HepG2 (cell line): ENCODE measurements around the gene XCL2. TPM values are rescaled to one million over a fixed set of nuclear protein-coding genes. Genes with fewer than 3 reads are reported as not detected.

Experiments used
- BCL6 ChIP-seq: IDR thresholded peaks from 2 replicates; pipeline ENCODE4 v1.6.1; 2016; ENCODE audit warnings: missing genetic modification reagents, missing compliant biosample characterization
- FOXK2 ChIP-seq: fragments of 450-650 bp; IDR thresholded peaks from 2 replicates; pipeline ENCODE4 v1.6.1; 2016
- FOXP1 ChIP-seq, 2 experiments: fragments of 450-650 bp in 1 of 2; IDR thresholded peaks; 2 replicates each; pipeline ENCODE4 v1.6.1; 2017 to 2018; ENCODE audit warnings: antibody characterized with exemption in 1 of 2
- REL ChIP-seq: sonication (generic); formaldehyde crosslinking; conservative IDR thresholded peaks from 2 replicates; pipeline ENCODE4 v1.8.0; 2022; ENCODE audit warnings: mild to moderate bottlenecking, missing genetic modification reagents, moderate library complexity
- SMYD3 ChIP-seq: sonication (generic); formaldehyde crosslinking; IDR thresholded peaks from 2 replicates; pipeline ENCODE4 v1.8.1; 2023; ENCODE audit warnings: mild to moderate bottlenecking, missing genetic modification reagents
- SNAPC2 ChIP-seq: sonication (generic); formaldehyde crosslinking; IDR thresholded peaks from 2 replicates; pipeline ENCODE4 v1.8.1; 2022; ENCODE audit warnings: mild to moderate bottlenecking, missing genetic modification reagents
- SOX13 ChIP-seq, 3 experiments: fragments of 450-650 bp in 1 of 3; sonication (generic) in 1 of 3; formaldehyde crosslinking in 1 of 3; IDR thresholded peaks in 2 of 3; conservative IDR thresholded peaks in 1 of 3; 2 replicates each; pipeline versions ENCODE4 v1.5.0 to v1.6.1; 2016 to 2020; ENCODE audit warnings: antibody characterized with exemption in 1 of 3, mild to moderate bottlenecking in 1 of 3, missing compliant biosample characterization in 1 of 3, missing genetic modification reagents in 1 of 3, moderate library complexity in 1 of 3
- TBX3 ChIP-seq: fragments of 450-650 bp; IDR thresholded peaks from 2 replicates; pipeline ENCODE4 v1.6.1; 2017; ENCODE audit warnings: antibody characterized with exemption, mild to moderate bottlenecking, inconsistent platforms, borderline replicate concordance
- ZBTB20 ChIP-seq: sonication (generic); formaldehyde crosslinking; IDR thresholded peaks from 2 replicates; pipeline ENCODE4 v1.8.1; 2023; ENCODE audit warnings: missing genetic modification reagents, low read depth, mild to moderate bottlenecking, borderline replicate concordance
- ZBTB21 ChIP-seq: sonication (generic); formaldehyde crosslinking; IDR thresholded peaks from 2 replicates; pipeline ENCODE4 v1.4.0; 2020; ENCODE audit warnings: missing genetic modification reagents
- ZNF337 ChIP-seq: sonication (generic); formaldehyde crosslinking; IDR thresholded peaks from 2 replicates; pipeline ENCODE4 v1.5.1; 2020; ENCODE audit warnings: missing genetic modification reagents, low read depth, mild to moderate bottlenecking, borderline replicate concordance
- ZNF501 ChIP-seq: sonication (generic); formaldehyde crosslinking; IDR thresholded peaks from 2 replicates; pipeline ENCODE4 v1.5.1; 2020; ENCODE audit warnings: mild to moderate bottlenecking, moderate library complexity, missing genetic modification reagents
- ZNF713 ChIP-seq: sonication (generic); formaldehyde crosslinking; IDR thresholded peaks from 2 replicates; pipeline ENCODE4 v1.4.0; 2020; ENCODE audit warnings: mild to moderate bottlenecking, missing genetic modification reagents
- polyA plus RNA-seq, 8 experiments: library from polyadenylated mRNA; depleted of rRNA in 3 of 8; stranded (reverse) in 7 of 8; unstranded in 1 of 8; fragments of >200 nt; fragmentation: Illumina TruSeq in 4 of 8; extraction: Trizol in 4 of 8; gene quantifications; 2 replicates each; pipeline versions ENCODE4 v1.2.1 to v1.2.3, GENCODE V29; 2011 to 2016; ENCODE audit warnings: low read depth in 4 of 8, missing spikeins in 1 of 8, mixed read lengths in 1 of 8; ENCODE audit not compliant: insufficient read depth in 1 of 8
- total RNA-seq, 5 experiments: library from RNA; depleted of rRNA; stranded (reverse); fragments of >200 nt; fragmentation: Illumina TruSeq; extraction: Trizol; gene quantifications; 2 replicates each; pipeline ENCODE4 v1.2.3, GENCODE V29; 2016; ENCODE audit warnings: low read depth in 1 of 5
- TF ChIP-seq, protein P1 (sequence below): IDR thresholded peaks from 2 replicates; pipeline ENCODE4 v1.6.1; 2012; ENCODE audit warnings: low read depth, low read length, improper control_type of control experiment
- TF ChIP-seq, protein P2 (sequence below): sonication (generic); formaldehyde crosslinking; IDR thresholded peaks from 2 replicates; pipeline ENCODE4 v1.5.0; 2020; ENCODE audit warnings: mild to moderate bottlenecking, missing genetic modification reagents
- TF ChIP-seq, protein P3 (sequence below): sonication (generic); formaldehyde crosslinking; IDR thresholded peaks from 2 replicates; pipeline ENCODE4 v1.5.0; 2020; ENCODE audit warnings: mild to moderate bottlenecking, low read depth, missing genetic modification reagents, borderline replicate concordance
- TF ChIP-seq, protein P4 (sequence below): sonication (generic); formaldehyde crosslinking; IDR thresholded peaks from 2 replicates; pipeline ENCODE4 v1.4.0; 2020; ENCODE audit warnings: missing genetic modification reagents, borderline replicate concordance
- TF ChIP-seq, protein P5 (sequence below): IDR thresholded peaks from 2 replicates; pipeline ENCODE4 v1.6.1; 2012; ENCODE audit warnings: low read length, improper control_type of control experiment
- TF ChIP-seq, protein P6 (sequence below): IDR thresholded peaks from 2 replicates; pipeline ENCODE4 v1.6.1; 2016; ENCODE audit warnings: missing compliant biosample characterization, missing genetic modification reagents, borderline replicate concordance

The XCL2 gene
- total and polyA plus RNA-seq, 2 of the 13 experiments (the other 11 are each of a cell fraction or from before 2014, with no cell fraction given), result 0.50 TPM; not detected in 1

DNA sequence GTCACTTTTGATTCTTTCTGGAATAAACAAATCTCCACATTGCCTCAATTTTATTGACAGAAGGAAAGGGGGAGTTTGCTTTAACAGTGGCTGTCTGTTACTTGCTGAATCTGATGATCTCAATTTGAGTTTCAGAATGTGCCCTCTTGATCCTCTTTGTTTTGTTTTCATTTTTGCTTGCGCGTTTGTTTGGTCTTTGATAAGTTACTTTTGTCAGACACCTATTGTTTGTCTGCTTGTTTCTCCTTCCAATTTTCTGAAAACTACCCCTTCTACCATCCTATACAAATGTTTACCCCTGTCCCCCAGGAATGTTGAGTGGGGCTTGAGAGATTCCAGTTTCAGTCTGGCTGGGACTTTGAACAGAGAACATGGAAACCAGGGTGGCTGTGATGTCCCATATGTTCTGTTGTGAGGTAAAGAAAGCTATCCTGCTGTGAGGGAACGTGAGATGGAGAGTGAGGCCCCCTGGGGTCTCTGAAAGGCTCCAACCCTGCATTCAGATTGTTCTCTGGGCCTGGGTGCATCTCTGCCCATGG, 11.8 kb upstream of the XCL2 start (continued):
- TF ChIP-seq, protein P1, sequence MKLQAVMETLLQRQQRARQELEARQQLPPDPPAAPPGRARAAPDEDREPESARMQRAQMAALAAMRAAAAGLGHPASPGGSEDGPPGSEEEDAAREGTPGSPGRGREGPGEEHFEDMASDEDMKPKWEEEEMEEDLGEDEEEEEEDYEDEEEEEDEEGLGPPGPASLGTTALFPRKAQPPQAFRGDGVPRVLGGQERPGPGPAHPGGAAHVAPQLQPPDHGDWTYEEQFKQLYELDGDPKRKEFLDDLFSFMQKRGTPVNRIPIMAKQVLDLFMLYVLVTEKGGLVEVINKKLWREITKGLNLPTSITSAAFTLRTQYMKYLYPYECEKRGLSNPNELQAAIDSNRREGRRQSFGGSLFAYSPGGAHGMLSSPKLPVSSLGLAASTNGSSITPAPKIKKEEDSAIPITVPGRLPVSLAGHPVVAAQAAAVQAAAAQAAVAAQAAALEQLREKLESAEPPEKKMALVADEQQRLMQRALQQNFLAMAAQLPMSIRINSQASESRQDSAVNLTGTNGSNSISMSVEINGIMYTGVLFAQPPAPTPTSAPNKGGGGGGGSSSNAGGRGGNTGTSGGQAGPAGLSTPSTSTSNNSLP, result peak; percentile 73
- TF ChIP-seq SMYD3 (CRISPR knock-in tag) (0 out of 2 replicates have a peak, but pooled peaks have one; percentile 69), ZNF501 (CRISPR knock-in tag) (no peak), ZNF337 (CRISPR knock-in tag) (no peak), ZBTB21 (peak; percentile 63; the same call in 1 of the 2 replicates), SOX13 (IDR thresholded peaks at IDR 0.05) (peak; percentile 82), SOX13 (CRISPR knock-in tag; conservative IDR thresholded peaks at IDR 0.05 in 1 of 2, IDR thresholded peaks at IDR 0.05 in 1 of 2) (peak in 1 of 2 experiments; percentile 98; a peak in 2 of 4 replicates), FOXK2 (peak; percentile 49; the same call in 1 of the 2 replicates), ZBTB20 (CRISPR knock-in tag) (0 out of 2 replicates have a peak, but pooled peaks have one; percentile 17), SNAPC2 (CRISPR knock-in tag) (no peak), TBX3 (peak; percentile 55; the same call in 1 of the 2 replicates), BCL6 (CRISPR knock-in tag) (peak; percentile 76), FOXP1 (IDR thresholded peaks at IDR 0.05) (peak; percentile 86), FOXP1 (CRISPR knock-in tag; IDR thresholded peaks at IDR 0.05) (peak; percentile 89), ZNF713 (no peak), REL (CRISPR knock-in tag) (no peak)
- TF ChIP-seq, protein P2, sequence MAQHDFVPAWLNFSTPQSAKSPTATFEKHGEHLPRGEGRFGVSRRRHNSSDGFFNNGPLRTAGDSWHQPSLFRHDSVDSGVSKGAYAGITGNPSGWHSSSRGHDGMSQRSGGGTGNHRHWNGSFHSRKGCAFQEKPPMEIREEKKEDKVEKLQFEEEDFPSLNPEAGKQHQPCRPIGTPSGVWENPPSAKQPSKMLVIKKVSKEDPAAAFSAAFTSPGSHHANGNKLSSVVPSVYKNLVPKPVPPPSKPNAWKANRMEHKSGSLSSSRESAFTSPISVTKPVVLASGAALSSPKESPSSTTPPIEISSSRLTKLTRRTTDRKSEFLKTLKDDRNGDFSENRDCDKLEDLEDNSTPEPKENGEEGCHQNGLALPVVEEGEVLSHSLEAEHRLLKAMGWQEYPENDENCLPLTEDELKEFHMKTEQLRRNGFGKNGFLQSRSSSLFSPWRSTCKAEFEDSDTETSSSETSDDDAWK (CRISPR knock-in tag), result no peak
- TF ChIP-seq, protein P3, sequence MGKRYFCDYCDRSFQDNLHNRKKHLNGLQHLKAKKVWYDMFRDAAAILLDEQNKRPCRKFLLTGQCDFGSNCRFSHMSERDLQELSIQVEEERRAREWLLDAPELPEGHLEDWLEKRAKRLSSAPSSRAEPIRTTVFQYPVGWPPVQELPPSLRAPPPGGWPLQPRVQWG (CRISPR knock-in tag), result no peak
- TF ChIP-seq, protein P4, sequence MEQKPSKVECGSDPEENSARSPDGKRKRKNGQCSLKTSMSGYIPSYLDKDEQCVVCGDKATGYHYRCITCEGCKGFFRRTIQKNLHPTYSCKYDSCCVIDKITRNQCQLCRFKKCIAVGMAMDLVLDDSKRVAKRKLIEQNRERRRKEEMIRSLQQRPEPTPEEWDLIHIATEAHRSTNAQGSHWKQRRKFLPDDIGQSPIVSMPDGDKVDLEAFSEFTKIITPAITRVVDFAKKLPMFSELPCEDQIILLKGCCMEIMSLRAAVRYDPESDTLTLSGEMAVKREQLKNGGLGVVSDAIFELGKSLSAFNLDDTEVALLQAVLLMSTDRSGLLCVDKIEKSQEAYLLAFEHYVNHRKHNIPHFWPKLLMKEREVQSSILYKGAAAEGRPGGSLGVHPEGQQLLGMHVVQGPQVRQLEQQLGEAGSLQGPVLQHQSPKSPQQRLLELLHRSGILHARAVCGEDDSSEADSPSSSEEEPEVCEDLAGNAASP, result no peak
- TF ChIP-seq, protein P5, sequence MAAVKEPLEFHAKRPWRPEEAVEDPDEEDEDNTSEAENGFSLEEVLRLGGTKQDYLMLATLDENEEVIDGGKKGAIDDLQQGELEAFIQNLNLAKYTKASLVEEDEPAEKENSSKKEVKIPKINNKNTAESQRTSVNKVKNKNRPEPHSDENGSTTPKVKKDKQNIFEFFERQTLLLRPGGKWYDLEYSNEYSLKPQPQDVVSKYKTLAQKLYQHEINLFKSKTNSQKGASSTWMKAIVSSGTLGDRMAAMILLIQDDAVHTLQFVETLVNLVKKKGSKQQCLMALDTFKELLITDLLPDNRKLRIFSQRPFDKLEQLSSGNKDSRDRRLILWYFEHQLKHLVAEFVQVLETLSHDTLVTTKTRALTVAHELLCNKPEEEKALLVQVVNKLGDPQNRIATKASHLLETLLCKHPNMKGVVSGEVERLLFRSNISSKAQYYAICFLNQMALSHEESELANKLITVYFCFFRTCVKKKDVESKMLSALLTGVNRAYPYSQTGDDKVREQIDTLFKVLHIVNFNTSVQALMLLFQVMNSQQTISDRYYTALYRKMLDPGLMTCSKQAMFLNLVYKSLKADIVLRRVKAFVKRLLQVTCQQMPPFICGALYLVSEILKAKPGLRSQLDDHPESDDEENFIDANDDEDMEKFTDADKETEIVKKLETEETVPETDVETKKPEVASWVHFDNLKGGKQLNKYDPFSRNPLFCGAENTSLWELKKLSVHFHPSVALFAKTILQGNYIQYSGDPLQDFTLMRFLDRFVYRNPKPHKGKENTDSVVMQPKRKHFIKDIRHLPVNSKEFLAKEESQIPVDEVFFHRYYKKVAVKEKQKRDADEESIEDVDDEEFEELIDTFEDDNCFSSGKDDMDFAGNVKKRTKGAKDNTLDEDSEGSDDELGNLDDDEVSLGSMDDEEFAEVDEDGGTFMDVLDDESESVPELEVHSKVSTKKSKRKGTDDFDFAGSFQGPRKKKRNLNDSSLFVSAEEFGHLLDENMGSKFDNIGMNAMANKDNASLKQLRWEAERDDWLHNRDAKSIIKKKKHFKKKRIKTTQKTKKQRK, result no peak
- TF ChIP-seq, protein P6, sequence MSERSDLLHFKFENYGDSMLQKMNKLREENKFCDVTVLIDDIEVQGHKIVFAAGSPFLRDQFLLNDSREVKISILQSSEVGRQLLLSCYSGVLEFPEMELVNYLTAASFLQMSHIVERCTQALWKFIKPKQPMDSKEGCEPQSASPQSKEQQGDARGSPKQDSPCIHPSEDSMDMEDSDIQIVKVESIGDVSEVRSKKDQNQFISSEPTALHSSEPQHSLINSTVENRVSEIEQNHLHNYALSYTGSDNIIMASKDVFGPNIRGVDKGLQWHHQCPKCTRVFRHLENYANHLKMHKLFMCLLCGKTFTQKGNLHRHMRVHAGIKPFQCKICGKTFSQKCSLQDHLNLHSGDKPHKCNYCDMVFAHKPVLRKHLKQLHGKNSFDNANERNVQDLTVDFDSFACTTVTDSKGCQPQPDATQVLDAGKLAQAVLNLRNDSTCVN, result no peak
